Nephron (organoid): ENCODE measurements around the gene NLRP13.

Source experiments
- H3K27ac Mint-ChIP-seq, 3 experiments: 2 replicates each; pipeline ENCODE4 v1.8.0; 2020; ENCODE audit warnings: mixed read lengths in 3 of 3, mild to moderate bottlenecking in 2 of 3, moderate library complexity in 1 of 3
- H3K27me3 Mint-ChIP-seq: 2 replicates; pipeline ENCODE4 v1.8.0; 2021; ENCODE audit warnings: low read depth, mild to moderate bottlenecking, moderate library complexity, mixed read lengths
- H3K36me3 Mint-ChIP-seq: 2 replicates; pipeline ENCODE4 v1.8.0; 2020; ENCODE audit warnings: low read depth, mixed read lengths
- H3K4me1 Mint-ChIP-seq: 2 replicates; pipeline ENCODE4 v1.8.0; 2020; ENCODE audit warnings: mixed read lengths
- H3K4me3 Mint-ChIP-seq, 3 experiments: 2 replicates each; pipeline ENCODE4 v1.8.0; 2020; ENCODE audit warnings: mild to moderate bottlenecking in 3 of 3, mixed read lengths in 3 of 3, moderate library complexity in 2 of 3
- H3K9me3 Mint-ChIP-seq: 2 replicates; pipeline ENCODE4 v1.8.0; 2020; ENCODE audit warnings: mixed read lengths
- CTCF ChIP-seq, 3 experiments: fragments of 200-600 bp; sonication (generic); IDR thresholded peaks; one replicate each; pipeline ENCODE4 v1.5.0; 2021; ENCODE audit warnings: antibody characterized with exemption in 3 of 3; ENCODE audit not compliant: unreplicated experiment in 3 of 3

The NLRP13 gene

GRCh38 chr19:55901369-55902079, 30.6 kb downstream of the NLRP13 start:
- no peak overlapping the region for H3K4me3 Mint-ChIP-seq
- H3K36me3 Mint-ChIP-seq: peaks cover 3% of the 10 kb centered on the region
- H3K27ac Mint-ChIP-seq: no peak overlapping the region
- no peaks in the 10 kb centered on the region for H3K4me1 Mint-ChIP-seq
- no peaks in the 10 kb centered on the region for H3K27me3 Mint-ChIP-seq
- TF ChIP-seq CTCF (IDR thresholded peaks at IDR 0.05; ENCODE audit: unreplicated experiment in 3 of 3): no peak
- H3K9me3 Mint-ChIP-seq: peaks cover 48% of the 10 kb centered on the region

- Mint-ChIP-seq H3K36me3 (peaks cover 3% of the 10 kb centered on the region), H3K27me3 (no peaks in the 10 kb centered on the region), H3K4me3 (no peak overlapping the region), H3K9me3 (peaks cover 45% of the 10 kb centered on the region), H3K4me1 (no peaks in the 10 kb centered on the region), H3K27ac (no peak overlapping the region)
- no peak for TF ChIP-seq CTCF (IDR thresholded peaks at IDR 0.05; ENCODE audit: unreplicated experiment in 3 of 3)
Measured at GRCh38 chr19:55898911-55899310, 33.2 kb downstream of the NLRP13 start.

GRCh38 chr19:55882626-55883025, 49.5 kb downstream of the NLRP13 start:
- Mint-ChIP-seq H3K27me3 (peaks cover 3% of the 10 kb centered on the region), H3K4me1 (no peaks in the 10 kb centered on the region), H3K9me3 (peaks cover 51% of the 10 kb centered on the region), H3K27ac (no peak overlapping the region), H3K36me3 (no peaks in the 10 kb centered on the region), H3K4me3 (no peak overlapping the region)
- TF ChIP-seq CTCF (IDR thresholded peaks at IDR 0.05; ENCODE audit: unreplicated experiment in 3 of 3): no peak

GRCh38 chr19:55877211-55877610, 54.9 kb downstream of the NLRP13 start:
- peaks cover 39% of the 10 kb centered on the region for H3K9me3 Mint-ChIP-seq
- H3K27ac Mint-ChIP-seq: no peak overlapping the region
- no peaks in the 10 kb centered on the region for H3K4me1 Mint-ChIP-seq
- no peaks in the 10 kb centered on the region for H3K36me3 Mint-ChIP-seq
- no peak for TF ChIP-seq CTCF (IDR thresholded peaks at IDR 0.05; ENCODE audit: unreplicated experiment in 3 of 3)
- H3K4me3 Mint-ChIP-seq: no peak overlapping the region
- H3K27me3 Mint-ChIP-seq: no peaks in the 10 kb centered on the region

GRCh38 chr19:55870736-55871135, 61.4 kb downstream of the NLRP13 start:
- Mint-ChIP-seq H3K4me1 (no peaks in the 10 kb centered on the region), H3K36me3 (no peaks in the 10 kb centered on the region), H3K27me3 (peaks cover 3% of the 10 kb centered on the region), H3K4me3 (no peak overlapping the region), H3K27ac (no peak overlapping the region), H3K9me3 (peaks cover 53% of the 10 kb centered on the region)
- no peak for TF ChIP-seq CTCF (IDR thresholded peaks at IDR 0.05; ENCODE audit: unreplicated experiment in 3 of 3)

- H3K27me3 Mint-ChIP-seq: peaks cover 3% of the 10 kb centered on the region
- H3K36me3 Mint-ChIP-seq: no peaks in the 10 kb centered on the region
- H3K4me3 Mint-ChIP-seq: no peak overlapping the region
- no peak for TF ChIP-seq CTCF (IDR thresholded peaks at IDR 0.05; ENCODE audit: unreplicated experiment in 3 of 3)
- H3K4me1 Mint-ChIP-seq: no peaks in the 10 kb centered on the region
- H3K9me3 Mint-ChIP-seq: peaks cover 55% of the 10 kb centered on the region
- H3K27ac Mint-ChIP-seq: no peak overlapping the region
Measured at GRCh38 chr19:55867101-55867500, 65.0 kb downstream of the NLRP13 start.
